HG02970 (cell line): Measurements from ENCODE around the gene LRP1B.
A peak's percentile ranks its signal among the peaks of the same experiment; 100 is the strongest.
"Not testable (repeated sequence)": the region's sequence is repeated elsewhere in the genome, so short reads cannot be mapped to it uniquely, and the experiment has no call there.

Source experiments
- ATAC-seq: cut with Tn5 transposase; IDR thresholded peaks from one replicate; pipeline ENCODE4 v1.9.1; 2021; ENCODE audit warnings: mild to moderate bottlenecking, moderate library complexity, moderate number of reproducible peaks; ENCODE audit not compliant: unreplicated experiment, low FRiP score

Gene LRP1B

GRCh38 chr2:141911485-141912066, 219.2 kb downstream of the LRP1B start:
- ATAC-seq = peak; percentile 67

DNA sequence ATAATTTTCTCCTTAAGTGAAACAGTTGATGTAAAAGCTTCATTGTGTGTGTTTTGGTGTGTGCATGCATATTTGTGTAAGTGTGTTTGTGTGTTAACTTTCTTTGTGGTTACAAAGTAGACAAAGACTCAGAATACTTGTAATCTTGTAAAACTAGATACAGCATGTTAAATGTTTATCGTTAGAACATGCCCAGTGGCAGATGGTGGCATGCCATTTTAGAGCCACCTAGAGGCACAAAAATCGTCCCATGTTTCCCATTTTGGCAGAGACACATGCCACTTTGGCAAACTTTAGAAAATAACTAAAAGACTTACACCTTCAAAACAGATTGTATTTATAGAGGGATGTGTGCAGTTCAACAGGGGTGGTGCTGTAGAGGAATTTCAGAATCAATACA, 224.1 kb downstream of the LRP1B start:
- no peak for ATAC-seq

DNA sequence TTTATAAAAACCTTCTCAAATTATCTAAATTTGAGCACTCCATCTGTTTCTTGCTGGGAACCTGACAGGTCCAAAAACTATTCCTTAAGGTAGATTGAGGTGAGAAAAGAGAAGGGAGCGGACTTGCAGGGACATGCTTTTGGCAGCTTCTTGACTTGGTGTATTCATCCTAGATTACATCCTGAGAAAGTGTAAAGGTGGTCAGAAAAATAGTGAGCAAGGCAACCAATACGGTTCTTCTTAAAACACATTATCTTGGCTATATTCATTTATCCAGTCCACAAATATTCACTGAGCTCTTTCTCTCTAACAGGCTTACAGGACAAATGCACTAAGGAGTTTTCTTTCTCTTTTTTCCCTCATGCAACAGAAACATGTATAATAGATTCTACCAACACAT, 230.0 kb downstream of the LRP1B start:
- no peak for ATAC-seq

GRCh38 chr2:141899740-141900139, 231.1 kb downstream of the LRP1B start:
- ATAC-seq = no peak

DNA sequence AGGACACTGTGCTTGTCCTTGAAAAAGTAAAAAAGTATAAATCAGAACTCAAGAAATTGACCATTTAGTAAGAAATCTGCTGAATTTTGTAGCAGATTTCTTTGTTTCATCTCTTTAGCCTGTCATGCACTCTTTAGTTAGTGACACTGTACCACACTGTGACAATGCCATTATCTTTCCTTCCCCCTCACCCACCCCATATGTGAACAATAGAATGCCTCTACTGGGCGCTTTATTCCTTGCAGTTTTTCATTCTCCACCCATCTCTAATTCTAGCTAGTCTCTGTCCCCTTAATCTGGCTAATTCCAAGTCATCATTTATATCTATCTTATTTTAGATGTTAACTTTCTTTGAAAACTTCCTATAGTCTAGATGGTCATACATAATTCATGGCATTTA, 241.0 kb downstream of the LRP1B start:
- no peak for ATAC-seq

- no peak for ATAC-seq
These were observed 241.7 kb downstream of the LRP1B start for GRCh38 chr2:141888987-141889555.

DNA sequence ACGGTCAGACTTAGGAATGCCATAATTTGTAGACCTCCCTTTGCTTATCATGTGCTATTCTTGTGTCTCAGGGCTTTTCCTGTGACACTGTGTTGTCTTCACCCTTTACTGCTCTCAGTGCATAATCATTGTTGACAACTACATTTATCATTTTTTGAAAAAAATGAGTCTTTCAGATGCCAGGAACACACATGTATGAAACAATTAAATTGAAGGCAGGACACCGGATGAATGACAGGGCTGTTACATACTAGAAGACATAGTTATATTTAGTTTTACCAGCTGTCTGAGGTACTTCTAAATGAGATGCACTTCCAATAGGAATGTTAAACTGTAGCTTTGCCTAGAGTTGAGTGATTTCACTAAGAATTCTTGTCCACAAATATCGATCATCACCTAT, 243.5 kb downstream of the LRP1B start:
- no peak for ATAC-seq

GRCh38 chr2:141878016-141878415, 252.8 kb downstream of the LRP1B start:
- ATAC-seq = no peak

DNA sequence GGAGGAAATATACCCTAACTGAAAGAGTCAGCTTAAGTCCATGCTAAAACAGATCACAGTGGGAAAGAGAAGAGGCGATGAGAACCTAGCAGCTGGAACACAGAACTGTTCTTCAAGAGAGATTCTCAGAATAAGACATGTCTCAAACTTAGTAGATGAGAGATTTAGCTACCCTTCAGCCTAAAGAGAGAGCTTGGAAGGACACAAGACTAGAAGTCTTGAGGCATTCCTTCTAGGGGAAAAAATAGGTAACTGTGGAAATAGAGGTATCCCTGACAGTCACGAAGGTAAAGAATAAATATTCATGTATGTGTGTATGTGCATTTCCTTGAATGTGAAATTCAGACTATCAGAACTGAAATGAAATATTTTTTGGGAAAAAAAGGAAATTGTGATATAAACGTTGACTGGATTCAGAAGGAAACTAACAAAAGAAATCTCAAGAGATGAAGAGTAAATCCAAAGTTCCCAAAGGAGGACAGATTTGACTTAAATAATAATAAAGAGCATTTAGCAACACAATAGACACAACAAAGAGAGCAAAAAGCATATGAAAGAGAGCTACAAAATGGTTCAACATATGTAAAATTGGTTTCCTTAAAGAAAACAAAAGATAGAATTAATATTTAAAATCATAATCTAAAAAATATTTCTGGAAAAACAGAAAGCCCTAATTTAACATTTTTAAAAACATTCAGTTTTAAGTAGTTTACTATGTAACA, 258.7 kb downstream of the LRP1B start:
- no peak for ATAC-seq

DNA sequence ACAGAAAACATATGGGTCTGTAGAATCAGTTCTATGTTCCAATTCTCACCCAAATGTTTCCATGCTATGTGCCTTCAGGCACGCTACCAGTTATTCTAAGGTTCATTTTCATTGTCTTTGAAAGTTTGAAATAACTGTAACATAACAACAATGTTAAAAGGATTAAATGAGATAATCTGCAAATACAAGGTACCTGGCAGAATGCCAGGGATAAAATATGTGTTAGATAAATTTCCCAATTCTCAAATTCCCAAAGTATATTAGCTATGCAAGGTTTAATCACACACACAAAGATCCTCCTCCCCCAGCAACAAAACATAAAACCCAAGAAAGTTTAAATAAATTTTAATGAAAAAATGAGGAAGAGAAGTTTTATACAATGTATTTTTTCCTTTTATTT, 261.2 kb downstream of the LRP1B start:
- ATAC-seq = no peak

DNA sequence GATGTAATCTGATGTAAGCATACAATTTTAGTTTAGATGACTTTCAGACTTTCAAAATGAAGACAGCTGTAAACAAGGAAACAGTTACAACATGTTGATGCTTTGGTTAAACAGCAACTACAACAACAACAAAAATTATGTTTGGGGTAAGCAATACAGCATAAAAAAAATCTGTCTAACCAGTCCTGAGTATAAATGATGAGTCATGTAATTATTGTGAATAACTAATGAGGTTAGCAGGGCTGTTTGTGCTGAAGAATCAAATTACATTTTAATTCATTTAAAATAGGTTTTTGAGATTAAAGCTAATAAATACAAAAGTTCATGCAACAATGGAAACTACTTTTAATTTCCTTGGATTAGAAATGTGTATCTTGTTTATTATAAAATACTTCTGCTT, 266.9 kb downstream of the LRP1B start:
- ATAC-seq = no peak

GRCh38 chr2:141856215-141856919, 274.4 kb downstream of the LRP1B start:
- ATAC-seq = no peak

DNA sequence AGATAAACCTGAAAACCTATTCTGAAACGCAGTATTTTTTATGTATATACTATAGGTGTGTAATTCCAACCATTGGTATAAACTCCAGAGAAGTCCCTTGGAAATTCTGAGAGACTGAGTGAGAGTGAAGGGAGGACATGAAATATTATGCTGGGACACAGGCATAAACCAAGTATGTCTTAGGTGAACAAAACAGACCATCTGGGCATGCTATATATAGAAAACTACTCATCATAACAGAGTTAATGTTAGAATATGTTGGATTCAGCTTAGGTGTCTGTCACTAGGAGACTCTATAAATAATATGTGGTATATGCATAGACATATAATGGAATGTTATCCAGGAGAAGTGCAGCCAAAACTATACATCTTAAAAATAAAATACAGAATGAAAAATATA, 282.6 kb downstream of the LRP1B start:
- ATAC-seq = no peak

DNA sequence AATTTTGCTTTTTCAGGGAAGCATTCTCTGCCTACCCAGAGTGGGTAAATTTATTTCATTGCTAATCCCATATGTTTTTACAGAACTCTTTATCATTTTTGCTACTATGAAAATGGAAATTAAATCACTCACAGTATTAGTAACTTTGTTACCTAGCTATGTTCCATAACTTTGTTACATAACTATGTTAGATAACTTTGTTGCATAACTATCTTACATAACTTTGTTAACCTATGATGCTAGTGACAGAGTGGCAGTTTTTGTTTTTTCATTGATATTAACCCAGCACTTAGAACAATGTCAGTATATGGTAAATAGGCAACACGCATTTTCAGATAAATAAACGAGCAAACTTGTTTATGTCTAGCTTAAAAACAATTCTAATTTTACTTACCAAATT, 286.6 kb downstream of the LRP1B start:
- no peak for ATAC-seq

- ATAC-seq = no peak
These were observed 295.7 kb downstream of the LRP1B start for GRCh38 chr2:141835103-141835502.

GRCh38 chr2:141828761-141829160, 302.1 kb downstream of the LRP1B start:
- no peak for ATAC-seq

DNA sequence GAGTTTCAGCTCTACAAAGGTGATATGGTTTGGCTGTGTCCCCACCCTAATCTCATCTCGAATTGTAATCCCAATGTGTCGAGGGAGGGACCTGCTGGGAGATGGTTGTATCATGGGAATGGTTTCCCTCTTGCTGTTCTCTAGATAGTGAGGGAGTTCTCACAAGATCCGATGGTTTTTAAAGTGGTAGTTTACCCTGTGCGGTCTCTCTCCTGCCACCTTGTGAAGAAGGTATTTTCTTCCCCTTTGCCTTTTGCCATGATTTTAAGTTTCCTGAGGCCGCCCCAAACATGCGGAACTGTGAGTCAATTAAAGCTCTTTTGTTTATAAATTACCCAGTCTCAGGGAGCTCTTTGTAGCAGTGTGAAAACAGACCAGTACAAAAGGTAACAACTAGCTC, 306.0 kb downstream of the LRP1B start:
- ATAC-seq = no peak

DNA sequence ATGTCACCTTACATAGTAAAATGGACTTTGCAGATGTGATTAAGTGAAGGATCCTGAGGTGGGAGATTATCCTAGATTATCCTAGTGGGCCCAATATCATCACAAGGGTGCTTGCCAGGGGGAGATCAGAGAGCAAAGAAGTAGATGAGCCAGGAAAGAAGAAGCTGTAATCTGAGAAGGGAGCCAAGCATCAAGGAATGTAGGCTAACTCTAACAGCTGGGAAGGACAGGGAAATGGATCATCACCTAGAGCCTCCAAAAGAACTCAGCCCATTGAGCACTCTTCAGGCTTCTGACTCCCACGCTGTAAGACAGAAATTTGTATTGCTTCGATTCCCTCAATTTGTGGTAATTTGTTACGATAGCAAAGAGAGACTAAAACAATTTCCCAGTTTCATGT, 309.9 kb downstream of the LRP1B start:
- ATAC-seq = no peak

DNA sequence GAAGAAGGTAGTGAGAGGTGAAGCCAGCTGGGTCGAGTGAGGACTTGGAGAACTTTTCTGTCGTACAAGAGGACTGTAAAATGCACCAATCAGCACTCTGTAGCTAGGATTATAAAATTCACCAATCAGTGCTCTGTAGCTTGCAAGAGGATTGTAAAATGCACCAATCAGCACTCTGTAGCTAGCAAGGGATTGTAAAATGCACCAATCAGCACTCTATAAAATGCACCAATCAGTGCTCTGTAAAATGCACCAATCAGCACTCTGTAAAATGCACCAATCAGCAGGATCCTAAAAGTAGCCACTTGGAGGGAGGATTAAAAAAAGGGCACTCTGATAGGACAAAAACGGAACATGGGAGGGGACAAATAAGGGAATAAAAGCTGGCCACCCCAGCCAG, 315.5 kb downstream of the LRP1B start:
- not testable (repeated sequence) for ATAC-seq

- no peak for ATAC-seq
These were observed 316.7 kb downstream of the LRP1B start for GRCh38 chr2:141814150-141814549.

DNA sequence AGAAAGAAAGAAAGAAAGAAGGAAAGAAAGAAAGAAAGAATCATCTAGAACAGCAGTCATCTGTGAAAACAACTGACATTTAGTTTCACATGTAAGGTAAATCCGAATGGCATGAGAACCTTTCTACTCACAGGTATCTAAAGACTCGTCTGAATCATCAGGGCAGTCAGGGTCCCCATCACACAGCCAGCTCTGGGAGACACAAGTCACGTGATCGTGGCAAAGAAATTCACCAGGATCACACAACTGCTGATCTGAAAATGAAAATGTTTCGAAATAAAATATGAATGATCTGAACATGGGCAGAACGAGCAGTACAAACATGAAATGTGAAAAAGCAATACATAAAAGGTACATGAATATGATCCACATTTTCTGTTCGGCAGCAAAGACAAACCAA, 320.7 kb downstream of the LRP1B start:
- ATAC-seq = no peak

GRCh38 chr2:141806090-141806489, 324.7 kb downstream of the LRP1B start:
- no peak for ATAC-seq
